NCI-H2196 treated with DMSO at 0.1 percent for 48 hours (cell line): ENCODE data around the gene GXYLT2.
"Not testable (repeated sequence)": the region's sequence is repeated elsewhere in the genome, so short reads cannot be mapped to it uniquely, and the experiment has no call there.

Experiments used
- DNase-seq: peaks from one replicate; lab custom pipeline; 2025; ENCODE audit not compliant: unreplicated experiment; lab: John Stamatoyannopoulos, UW

The GXYLT2 gene

GRCh38 chr3:72892081-72892775, 4.4 kb downstream of the GXYLT2 start:
- no peak for DNase-seq

- no peak for DNase-seq
Measured at GRCh38 chr3:72892870-72893269, 5.0 kb downstream of the GXYLT2 start.

DNA sequence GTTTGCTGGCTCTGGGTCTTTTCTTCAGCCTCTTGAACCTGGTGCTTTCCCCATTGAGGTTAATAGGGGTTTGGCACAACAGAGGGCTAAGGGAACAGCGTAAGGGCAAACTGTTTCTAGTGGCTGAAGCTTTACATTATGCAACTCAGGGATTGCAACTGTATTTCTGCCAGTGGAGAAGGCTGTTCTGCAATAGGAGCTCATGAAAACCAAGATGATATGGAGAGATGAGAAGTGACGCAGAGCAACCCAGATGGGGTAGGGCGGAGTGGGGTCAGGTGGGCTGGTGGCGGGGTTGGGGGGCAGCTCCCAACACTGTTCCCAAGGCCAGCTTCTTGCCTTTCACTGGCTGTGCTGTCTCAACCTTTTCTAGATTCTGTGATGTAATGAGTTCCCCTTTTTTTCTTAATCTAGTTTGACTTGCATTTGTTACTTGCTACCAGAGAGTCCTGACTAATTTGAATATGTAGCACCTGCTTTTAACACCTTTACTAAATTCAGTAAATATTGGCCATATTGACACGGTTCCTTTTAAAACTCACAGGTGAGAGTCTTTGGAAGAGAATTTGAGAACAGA, 7.2 kb downstream of the GXYLT2 start:
- DNase-seq, result no peak

DNA sequence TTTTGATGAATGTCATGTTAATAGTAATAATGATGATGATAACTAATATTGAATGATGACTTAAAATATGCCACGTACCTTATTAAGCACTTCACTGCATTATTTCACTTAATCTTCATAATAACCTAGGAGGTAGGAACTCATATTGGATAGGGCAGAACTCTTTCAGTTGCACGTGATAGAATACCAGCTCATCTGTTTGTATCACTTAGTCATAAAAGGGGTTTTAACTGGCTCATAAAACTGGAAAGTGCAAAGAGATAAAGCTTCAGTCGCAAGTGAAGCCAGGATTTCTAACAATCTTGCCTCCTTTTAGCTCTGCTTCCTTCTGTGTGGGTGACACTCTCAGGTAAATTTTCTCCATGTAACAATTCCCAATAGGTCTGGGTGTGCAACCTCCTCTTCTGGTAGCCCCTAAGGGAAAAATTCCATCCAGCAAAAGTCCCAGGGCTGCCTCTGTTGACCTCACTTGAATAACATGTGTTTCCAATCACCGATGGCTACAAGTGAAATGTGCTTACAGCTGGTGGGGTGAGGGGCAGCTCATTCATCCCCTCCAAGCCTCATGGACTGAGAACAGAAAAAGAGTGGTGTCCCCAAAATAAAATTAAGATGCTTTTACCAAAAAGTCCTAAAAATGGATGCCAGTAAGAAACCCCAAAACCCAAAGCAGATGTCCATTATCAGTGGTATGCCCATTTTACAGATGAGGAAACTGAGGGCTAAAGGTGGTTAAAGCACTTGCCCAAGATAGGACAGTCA, 9.3 kb downstream of the GXYLT2 start:
- no peak for DNase-seq

GRCh38 chr3:72897758-72898007, 9.8 kb downstream of the GXYLT2 start:
- no peak for DNase-seq

DNA sequence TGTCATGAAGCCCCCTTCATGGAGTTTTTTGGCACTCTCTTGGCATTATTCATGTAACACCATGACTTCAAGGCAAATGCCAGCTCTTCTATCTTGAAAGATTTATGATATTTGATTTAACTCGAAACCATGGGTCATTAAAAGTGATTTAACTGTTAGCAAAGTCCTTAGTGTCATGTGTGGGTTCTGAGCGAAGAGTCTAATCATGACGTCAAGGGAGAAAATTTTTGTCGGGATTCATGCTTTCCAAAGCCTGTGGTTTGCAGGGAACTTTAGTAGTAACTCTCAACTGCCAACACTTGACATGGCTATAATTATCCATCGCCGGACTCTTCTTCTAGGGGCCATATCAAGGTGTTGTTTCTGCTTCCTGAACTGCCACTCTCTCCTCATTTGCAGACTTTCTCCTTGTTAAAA, 11.5 kb downstream of the GXYLT2 start:
- DNase-seq, result no peak

GRCh38 chr3:72900048-72900447, 12.2 kb downstream of the GXYLT2 start:
- no peak for DNase-seq

DNA sequence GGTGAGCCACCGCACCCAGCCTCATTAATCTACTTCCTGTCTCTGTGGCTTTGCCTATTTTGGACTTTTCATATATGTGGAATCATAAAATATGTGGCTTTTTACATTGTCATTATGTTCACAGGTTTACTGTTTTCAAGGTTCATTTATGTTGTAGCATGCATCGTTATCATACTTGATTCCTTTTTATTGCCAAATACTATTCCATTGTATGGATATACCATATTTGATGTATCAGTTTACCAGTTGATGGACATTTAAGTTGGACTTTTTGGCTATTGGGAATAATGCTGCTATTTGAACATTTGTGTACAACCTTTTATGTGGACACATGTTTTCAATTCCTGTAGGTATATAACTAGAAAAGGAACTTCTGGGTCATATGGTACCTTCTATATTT, 14.0 kb downstream of the GXYLT2 start:
- no peak for DNase-seq

GRCh38 chr3:72903004-72903403, 15.2 kb downstream of the GXYLT2 start:
- no peak for DNase-seq

- no peak for DNase-seq
Measured at GRCh38 chr3:72904163-72904562, 16.3 kb downstream of the GXYLT2 start.

DNA sequence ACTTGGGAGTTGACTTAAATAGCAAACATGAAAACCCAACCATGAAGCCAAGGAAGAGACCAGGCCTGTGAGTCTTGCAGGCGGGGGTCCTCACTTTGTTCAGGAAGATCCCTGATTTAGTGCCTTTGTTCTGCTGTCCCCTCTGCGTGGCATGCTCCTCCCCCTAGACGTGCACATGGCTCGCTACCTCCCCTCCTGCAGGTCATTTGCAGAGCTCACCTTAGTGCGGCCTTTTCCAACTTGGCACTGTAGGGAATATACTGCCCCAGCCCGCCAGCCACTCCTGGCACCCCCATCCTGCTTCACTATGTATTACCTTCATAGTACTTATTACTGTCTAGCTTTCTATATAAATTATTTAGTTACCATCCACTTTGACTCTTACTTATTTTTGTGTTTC, 18.3 kb downstream of the GXYLT2 start:
- no peak for DNase-seq

DNA sequence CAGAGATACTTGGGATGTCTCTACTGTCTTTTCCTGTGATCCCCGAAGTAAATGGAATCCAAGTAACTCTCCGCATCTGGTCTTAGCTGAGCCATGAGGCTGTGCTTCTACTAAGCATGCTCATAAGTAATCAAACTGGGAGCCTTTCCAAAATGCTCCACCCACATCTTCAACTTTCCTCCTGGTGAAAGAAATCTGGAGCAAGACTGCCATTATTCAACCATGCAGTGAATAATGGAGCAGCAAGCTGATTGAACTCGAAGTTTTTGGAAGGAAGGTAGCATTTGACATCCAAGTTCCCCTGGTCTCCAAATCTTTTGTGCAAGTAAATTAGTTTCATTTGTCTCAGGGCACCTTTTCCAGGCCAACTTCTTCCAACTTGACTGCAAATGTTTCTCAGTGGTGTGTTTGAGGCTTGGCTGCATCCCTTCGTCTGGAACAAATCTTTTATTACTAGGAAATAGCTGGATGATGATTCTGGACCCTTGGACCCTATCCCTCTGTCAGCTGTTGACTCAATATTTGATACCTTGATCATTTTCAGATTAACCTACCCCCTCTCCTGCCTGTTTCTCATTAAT, 19.4 kb downstream of the GXYLT2 start:
- no peak for DNase-seq

DNA sequence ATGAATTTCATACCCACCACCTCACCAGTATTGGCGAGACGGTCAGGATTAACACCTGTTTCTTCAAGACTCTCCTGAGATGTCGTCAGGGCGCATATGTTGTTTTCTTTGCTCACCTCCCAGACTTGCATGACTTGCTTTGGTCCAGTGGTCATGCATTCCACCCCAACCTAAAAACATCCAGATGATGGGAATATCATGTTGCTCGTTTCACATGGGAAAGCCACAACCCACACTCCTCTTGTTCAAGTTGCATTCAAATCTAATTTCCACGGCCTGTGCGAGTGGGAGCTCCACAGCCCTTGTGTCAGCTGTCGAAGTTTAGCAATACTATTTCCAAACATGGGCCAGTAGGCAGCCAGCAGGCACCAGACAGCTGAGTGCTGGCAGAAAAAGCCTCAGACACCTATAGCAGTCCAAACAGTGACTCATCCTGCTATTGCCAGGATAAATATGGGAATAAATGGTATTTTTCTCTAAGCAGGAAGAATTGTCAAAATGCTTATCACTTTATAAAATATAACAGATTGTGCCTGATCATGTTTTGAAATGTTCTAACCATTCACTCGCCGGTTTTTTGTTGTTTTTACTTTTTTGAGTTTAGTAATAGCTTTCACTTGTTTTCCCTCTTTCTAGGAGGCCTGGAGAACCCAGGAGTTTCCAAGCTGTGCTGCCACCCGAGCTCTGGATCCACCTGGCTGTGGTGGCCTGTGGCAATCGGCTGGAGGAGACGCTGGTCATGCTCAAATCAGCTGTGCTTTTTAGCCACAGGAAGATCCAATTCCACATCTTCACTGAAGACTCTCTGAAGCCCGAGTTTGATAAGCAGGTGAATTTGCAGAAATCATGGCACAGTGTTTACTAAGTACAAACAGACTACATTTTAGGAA, 20.1 kb downstream of the GXYLT2 start:
- DNase-seq, result no peak

DNA sequence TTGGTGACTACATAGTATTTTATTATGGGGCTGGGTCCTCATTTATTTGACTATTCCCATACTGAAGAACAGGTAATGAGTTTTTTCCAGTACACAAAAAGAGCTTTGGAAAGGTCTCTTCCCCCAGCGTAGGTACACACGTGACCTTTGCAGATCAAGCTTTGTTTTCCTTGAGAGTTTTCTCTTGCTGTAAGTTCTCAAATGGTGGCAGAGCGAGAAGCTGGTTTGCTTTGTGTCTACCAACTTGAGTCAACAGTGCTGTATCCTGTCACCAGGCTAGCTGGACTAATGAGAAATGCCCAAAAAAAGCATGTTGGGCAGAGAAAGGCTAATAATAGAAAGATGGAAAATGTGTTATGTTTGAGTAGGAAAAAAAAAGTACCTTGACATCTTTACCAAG, 21.7 kb downstream of the GXYLT2 start:
- no peak for DNase-seq

DNA sequence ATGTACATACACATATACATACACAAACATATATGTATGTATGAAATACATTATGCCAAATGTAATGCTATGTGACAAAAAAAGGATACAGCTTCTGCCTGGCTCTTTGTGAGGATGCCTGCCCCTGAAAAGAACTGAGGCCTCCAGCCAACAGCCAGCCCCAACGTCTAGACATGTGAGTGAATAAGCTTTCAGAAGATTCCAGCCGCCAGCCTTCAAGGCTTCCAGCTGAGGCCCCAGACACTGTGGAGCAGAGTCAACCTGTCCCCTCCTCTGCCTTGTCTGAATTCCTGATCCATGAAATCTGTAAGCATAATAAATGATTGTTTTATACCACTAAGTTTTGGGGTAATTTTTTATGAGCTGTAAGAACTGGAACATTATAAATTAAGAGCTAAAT, 24.7 kb downstream of the GXYLT2 start:
- DNase-seq, result no peak

DNA sequence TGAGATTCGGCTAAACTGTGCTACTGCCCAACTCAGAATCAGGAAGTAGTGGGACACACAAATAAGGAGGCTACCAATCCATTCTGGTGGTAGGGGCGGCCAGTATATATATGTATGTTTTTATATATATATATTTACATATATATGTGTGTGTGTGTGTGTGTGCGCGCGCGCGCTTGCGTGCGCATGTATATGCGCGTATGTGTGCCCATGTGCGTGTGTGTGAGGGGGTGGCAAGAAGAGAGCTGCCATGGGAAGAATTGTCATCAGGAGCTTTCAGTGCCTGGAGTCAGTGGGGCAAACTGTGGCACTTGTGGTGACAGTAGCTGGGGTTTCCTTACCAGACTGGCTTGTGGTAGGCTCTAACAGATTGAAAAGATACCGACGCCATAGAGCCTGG, 26.5 kb downstream of the GXYLT2 start:
- no peak for DNase-seq

DNA sequence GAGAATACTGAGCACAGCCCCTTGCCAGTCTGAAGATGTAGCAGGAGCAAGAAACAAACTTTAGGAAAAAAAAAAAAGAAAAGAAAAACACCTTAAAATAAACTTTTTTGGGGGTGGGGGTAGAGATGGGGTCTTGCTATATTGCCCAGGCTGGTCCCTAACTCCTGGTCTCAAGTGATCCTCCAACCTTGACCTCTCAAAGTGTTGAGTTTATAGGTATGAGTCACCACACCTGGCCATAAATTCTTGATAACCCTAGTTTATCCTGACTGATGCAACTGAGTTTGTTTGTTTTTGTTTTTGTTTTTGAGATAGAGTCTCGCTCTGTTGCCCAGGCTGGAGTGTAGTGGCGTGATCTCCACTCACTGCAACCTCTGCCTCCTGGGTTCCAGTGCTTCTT, 28.4 kb downstream of the GXYLT2 start:
- DNase-seq, result no peak

GRCh38 chr3:72919520-72919919, 31.7 kb downstream of the GXYLT2 start:
- no peak for DNase-seq

DNA sequence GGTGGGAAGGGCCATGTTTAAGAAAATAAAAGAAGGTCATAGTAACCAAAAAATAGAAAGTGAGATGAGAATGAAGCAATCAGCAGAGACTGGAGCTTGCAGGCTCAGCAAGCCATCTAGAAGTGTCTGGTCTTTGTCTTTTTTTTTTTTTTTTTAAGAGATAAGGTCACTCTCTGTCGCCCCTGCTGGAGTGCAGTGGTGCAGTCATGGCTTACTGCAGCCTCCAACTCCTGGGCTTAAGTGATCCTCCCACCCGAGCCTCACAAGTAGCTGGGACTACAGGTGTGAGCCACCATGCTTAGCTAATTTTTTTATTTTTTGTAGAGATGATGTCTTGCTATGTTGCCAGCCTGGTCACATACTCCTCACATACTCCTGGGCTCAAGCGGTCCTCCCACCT, 36.2 kb downstream of the GXYLT2 start:
- DNase-seq, result no peak

GRCh38 chr3:72928781-72929735, 41.2 kb downstream of the GXYLT2 start:
- DNase-seq, result not testable (repeated sequence)
